Measurements from ENCODE around the gene NRIP3. TPM values are rescaled to one million over a fixed set of nuclear protein-coding genes. Genes with fewer than 3 reads are reported as not detected.

Gene NRIP3
- 1 to 10 TPM in 1 of 4 donors, under 1 TPM in 3; 0.71 to 1.2 (median 0.88) TPM for polyA plus RNA-seq (ENCODE audit: insufficient read length in 4 of 4)

GRCh38 chr11:9003573-9004182 is at the start of gene NRIP3:
NRIP3 (minus strand) TSS chr11:9004001; CDS start chr11:9003935, 66 bp downstream.
- peak in 3 of 4 donors; percentile 28 to 47 (median 35) for DNase-seq (ENCODE audit: low read depth in 4 of 4, low spot score in 3 of 4)

- DNase-seq (ENCODE audit: low read depth in 4 of 4, low spot score in 3 of 4), result no peak
These were observed 48.5 kb upstream of the NRIP3 start for GRCh38 chr11:9052316-9052715.

- DNase-seq (ENCODE audit: low read depth in 4 of 4, low spot score in 3 of 4), result no peak
These were observed 46.2 kb upstream of the NRIP3 start for GRCh38 chr11:9049959-9050358.

- peak; percentile 37 to 65 (median 52) for DNase-seq (ENCODE audit: low read depth in 4 of 4, low spot score in 3 of 4)
These were observed 44.2 kb upstream of the NRIP3 start for GRCh38 chr11:9047964-9048523.

GRCh38 chr11:9046481-9046880 is 42.7 kb upstream of the NRIP3 start:
- no peak for DNase-seq (ENCODE audit: low read depth in 4 of 4, low spot score in 3 of 4)

GRCh38 chr11:9042488-9042887 is 38.7 kb upstream of the NRIP3 start:
- no peak for DNase-seq (ENCODE audit: low read depth in 4 of 4, low spot score in 3 of 4)

- no peak for DNase-seq (ENCODE audit: low read depth in 4 of 4, low spot score in 3 of 4)
These were observed 37.9 kb upstream of the NRIP3 start for GRCh38 chr11:9041747-9042146.

- no peak for DNase-seq (ENCODE audit: low read depth in 4 of 4, low spot score in 3 of 4)
These were observed 36.6 kb upstream of the NRIP3 start for GRCh38 chr11:9040410-9040809.

- no peak for DNase-seq (ENCODE audit: low read depth in 4 of 4, low spot score in 3 of 4)
These were observed 36.1 kb upstream of the NRIP3 start for GRCh38 chr11:9039863-9040262.

- no peak for DNase-seq (ENCODE audit: low read depth in 4 of 4, low spot score in 3 of 4)
These were observed 35.4 kb upstream of the NRIP3 start for GRCh38 chr11:9039198-9039597.

- no peak for DNase-seq (ENCODE audit: low read depth in 4 of 4, low spot score in 3 of 4)
These were observed 34.7 kb upstream of the NRIP3 start for GRCh38 chr11:9038541-9038940.

GRCh38 chr11:9037963-9038362 is 34.2 kb upstream of the NRIP3 start:
- no peak for DNase-seq (ENCODE audit: low read depth in 4 of 4, low spot score in 3 of 4)

- no peak for DNase-seq (ENCODE audit: low read depth in 4 of 4, low spot score in 3 of 4)
These were observed 33.4 kb upstream of the NRIP3 start for GRCh38 chr11:9037046-9037780.

GRCh38 chr11:9030601-9031000 is 26.8 kb upstream of the NRIP3 start:
- DNase-seq (ENCODE audit: low read depth in 4 of 4, low spot score in 3 of 4), result no peak

- no peak for DNase-seq (ENCODE audit: low read depth in 4 of 4, low spot score in 3 of 4)
These were observed 25.6 kb upstream of the NRIP3 start for GRCh38 chr11:9029422-9029821.

- no peak for DNase-seq (ENCODE audit: low read depth in 4 of 4, low spot score in 3 of 4)
These were observed 24.8 kb upstream of the NRIP3 start for GRCh38 chr11:9028581-9028980.

GRCh38 chr11:9025101-9025850 is 21.5 kb upstream of the NRIP3 start:
- DNase-seq (ENCODE audit: low read depth in 4 of 4, low spot score in 3 of 4), result no peak

GRCh38 chr11:9022961-9023680 is 19.3 kb upstream of the NRIP3 start:
- DNase-seq (ENCODE audit: low read depth in 4 of 4, low spot score in 3 of 4), result no peak

GRCh38 chr11:9020916-9021315 is 17.1 kb upstream of the NRIP3 start:
- DNase-seq (ENCODE audit: low read depth in 4 of 4, low spot score in 3 of 4), result no peak

GRCh38 chr11:9019861-9020260 is 16.1 kb upstream of the NRIP3 start:
- no peak for DNase-seq (ENCODE audit: low read depth in 4 of 4, low spot score in 3 of 4)

GRCh38 chr11:9017773-9018172 is 14.0 kb upstream of the NRIP3 start:
- no peak for DNase-seq (ENCODE audit: low read depth in 4 of 4, low spot score in 3 of 4)
